ENCODE results near the gene SH2D6.

Gene SH2D6

DNA sequence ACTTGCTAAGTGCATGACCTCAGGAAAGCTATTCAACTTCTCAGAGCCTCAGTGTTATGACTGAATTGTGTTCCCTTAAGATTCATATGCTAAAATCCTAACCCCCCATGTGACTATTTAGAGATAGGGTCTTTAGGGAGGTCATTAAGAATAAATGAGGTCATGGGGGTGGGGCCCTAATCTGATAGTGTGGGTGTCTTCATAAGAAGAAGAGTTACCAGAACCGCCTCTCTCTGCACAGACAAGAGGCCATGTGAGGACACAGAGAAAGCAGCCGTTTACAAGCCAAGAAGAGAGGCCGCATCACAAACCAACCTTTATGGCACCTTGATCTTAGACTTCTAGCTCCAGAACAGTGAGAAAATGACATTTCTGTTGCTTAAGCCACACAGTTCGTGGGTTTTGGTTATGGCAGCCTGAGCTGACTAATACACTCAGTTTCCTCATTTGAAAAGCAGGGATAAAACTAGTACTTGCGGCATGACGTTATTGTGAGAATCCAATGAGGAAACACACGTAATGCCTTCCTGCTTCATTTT is 9.9 kb downstream of the SH2D6 start:
- Mint-ChIP-seq H3K27ac (no peak overlapping the region), H3K9me3 (no peaks in the 10 kb centered on the region), H3K4me1 (peaks cover 25% of the 10 kb centered on the region), H3K4me3 (no peak overlapping the region), H3K27me3 (no peaks in the 10 kb centered on the region)
- no peak for DNase-seq
- peak; percentile 16 for ATAC-seq

DNA sequence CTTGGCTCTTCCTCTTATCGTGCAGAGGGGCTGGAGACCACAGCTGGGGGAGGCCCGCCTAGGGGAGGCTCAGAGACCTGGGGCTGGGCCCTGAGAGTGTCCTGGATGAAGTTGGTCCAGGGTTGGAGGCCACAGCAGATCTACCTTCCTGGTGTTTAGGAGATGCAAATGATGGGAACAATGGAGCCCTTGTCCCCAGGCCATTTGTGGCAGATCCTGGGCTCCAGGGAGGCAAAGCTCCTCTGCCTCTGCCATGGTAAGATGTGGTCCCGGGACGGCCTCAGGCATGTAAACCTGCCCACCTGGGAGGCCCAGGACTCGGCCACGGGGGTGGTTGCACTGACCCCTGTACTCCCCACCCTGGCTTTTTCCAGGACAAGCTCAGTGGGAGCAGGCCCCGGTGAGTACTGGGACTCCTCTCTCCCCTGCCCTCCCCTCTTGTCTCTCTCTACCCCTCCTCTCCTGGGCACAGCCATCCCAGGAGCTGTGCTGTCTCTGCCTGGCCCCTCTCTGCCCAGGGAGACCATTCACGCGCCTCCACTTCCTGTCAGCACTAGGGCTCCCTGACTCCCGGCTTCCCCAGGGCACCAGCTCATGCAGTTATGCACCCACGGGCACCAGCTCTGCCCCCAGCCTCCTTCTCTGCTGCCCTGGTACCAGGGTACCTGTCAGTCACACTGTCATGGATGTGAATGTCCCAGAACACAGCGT is 10.9 kb downstream of the SH2D6 start:
- ATAC-seq: peak; percentile 29
- H3K27ac Mint-ChIP-seq: no peak overlapping the region

DNA sequence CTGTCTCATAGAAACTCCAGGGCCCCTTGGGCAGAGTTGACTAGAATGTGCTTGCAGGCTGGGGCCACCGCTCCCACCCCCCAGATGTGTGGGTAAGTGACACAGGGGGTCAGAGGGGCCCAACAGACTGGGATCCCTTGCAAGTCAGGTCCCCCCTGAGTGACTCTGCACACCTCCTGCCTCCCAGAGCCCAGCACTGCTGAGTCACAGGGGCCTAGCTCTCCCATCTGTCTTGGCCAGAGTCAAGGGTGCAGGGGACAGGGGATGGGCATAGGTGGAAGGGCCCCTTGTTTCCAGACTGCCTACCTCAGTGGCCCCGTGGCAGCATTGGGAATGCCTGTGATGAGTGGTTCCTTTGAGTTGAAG is 11.4 kb downstream of the SH2D6 start:
- H3K4me1 Mint-ChIP-seq: peaks cover 25% of the 10 kb centered on the region
- no peaks in the 10 kb centered on the region for H3K9me3 Mint-ChIP-seq
- H3K4me3 Mint-ChIP-seq: no peak overlapping the region
- no peaks in the 10 kb centered on the region for H3K27me3 Mint-ChIP-seq
- H3K27ac Mint-ChIP-seq: peak overlapping the region in 1 of 2 donors; percentile 29
- ATAC-seq (peak; percentile 8), DNase-seq (no peak)

More for the DNA sequence above, 10.9 kb downstream of the SH2D6 start:
- no peak for DNase-seq
- H3K4me1 Mint-ChIP-seq: peaks cover 25% of the 10 kb centered on the region
- H3K4me3 Mint-ChIP-seq: no peak overlapping the region
- no peaks in the 10 kb centered on the region for H3K27me3 Mint-ChIP-seq
- no peaks in the 10 kb centered on the region for H3K9me3 Mint-ChIP-seq

DNA sequence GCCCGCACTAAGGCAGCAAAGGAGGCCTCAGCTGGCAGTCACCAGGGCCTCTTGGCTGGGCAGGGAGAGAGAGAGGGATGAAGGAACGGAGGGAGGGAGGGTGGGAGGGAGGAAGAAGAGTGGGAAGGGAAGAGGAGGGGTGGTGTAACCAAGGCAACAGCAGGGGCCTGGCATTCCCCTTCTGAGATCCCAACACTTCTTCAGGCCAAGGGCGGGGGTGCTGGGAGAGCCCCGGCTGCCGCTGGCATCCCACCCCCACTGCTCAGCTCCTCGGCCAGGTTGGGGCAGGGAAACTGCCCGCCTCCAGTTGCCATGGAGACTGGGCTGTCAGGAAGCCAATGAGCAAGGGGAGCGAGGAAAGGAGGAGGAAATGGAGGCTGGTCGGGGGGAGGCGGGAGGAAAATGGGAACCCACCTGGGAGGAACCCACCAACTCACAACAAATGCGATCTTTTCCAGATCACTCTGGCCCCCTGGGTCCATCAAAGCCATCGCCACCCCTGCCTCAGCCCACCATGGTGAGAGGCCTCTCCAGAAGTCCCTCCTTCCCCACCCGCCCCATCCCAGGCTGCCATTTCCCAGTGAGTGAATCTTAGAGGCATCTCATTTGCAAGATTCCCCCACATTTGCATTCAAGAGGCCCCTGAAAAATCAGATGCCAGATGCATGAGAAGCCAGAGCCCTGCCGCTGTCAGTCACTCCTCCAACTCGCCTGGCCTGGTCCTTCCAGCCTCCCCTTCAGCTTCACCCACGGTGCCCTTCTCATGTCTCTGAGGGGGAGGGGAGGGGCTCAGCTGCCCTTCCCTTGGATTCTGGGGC is 12.4 kb downstream of the SH2D6 start:
- H3K4me1 Mint-ChIP-seq: peaks cover 27% of the 10 kb centered on the region
- H3K4me3 Mint-ChIP-seq: no peak overlapping the region
- ATAC-seq (no peak), DNase-seq (no peak)
- H3K27ac Mint-ChIP-seq: no peak overlapping the region
- no peaks in the 10 kb centered on the region for H3K27me3 Mint-ChIP-seq
- H3K9me3 Mint-ChIP-seq: no peaks in the 10 kb centered on the region

DNA sequence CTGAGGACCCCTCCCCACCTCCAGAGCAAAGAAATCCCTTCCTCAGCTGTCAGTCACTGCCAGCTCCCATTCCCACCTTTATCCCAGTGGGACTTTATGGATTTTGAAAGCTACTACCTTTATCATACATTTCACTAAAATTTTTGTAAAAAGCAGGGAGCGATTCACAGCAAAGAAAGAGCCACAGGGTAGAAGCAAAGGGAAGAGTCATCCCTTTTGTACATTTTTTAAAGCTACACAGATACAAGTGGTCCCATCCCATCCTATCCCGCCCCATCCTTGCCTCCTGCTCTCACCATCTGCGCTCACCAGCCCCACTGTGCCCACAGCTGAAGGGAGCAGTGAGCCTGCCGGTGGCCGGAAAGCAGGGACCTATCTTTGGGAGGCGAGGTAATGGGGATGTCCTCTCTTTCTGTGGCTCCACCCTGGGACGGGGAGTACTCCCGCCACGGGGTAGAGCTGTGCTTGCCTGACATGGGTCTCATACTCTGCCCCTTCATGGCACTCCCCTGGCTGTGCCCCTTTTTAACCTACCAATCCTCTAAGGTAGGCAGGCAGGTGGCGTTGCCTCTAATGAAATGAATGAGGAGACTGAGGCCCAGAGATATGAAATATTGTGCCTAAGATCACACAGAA is 13.2 kb downstream of the SH2D6 start:
- no peak overlapping the region for H3K4me3 Mint-ChIP-seq
- peaks cover 34% of the 10 kb centered on the region for H3K4me1 Mint-ChIP-seq
- ATAC-seq: no peak

DNA sequence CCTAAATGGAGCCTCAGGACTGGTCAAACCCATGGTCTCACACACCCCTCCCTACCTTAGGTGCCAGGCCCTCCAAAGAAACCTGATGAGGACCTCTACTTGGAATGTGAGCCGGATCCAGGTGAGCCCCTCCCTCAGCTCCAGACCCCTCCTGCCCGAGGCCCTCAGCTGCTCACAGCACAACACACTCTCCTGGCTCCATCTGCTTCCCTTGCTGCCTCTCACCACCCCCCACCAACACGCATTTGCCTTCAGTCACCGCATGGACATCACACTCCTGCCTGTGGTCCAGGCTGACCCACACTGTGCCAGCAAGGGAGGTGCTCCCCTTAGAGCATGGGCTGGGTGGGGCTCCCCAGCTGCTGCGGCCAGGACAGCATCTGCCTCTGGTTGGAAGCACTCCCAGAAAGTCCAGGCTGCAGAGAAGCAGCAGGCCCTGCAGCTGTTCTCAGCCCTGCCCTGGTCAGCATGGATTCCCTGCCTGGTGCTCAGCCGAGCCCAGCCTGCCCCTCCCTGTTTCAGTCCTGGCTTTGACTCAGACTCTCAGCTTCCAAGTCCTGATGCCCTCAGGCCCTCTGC is 15.1 kb downstream of the SH2D6 start:
- no peaks in the 10 kb centered on the region for H3K9me3 Mint-ChIP-seq
- H3K27ac Mint-ChIP-seq: peak overlapping the region in 1 of 2 donors; percentile 94
- no peak overlapping the region for H3K4me3 Mint-ChIP-seq
- ATAC-seq: no peak
- DNase-seq: no peak
- H3K4me1 Mint-ChIP-seq: peaks cover 45% of the 10 kb centered on the region
- no peaks in the 10 kb centered on the region for H3K27me3 Mint-ChIP-seq

More for the DNA sequence above, 13.2 kb downstream of the SH2D6 start:
- no peak for DNase-seq
- no peak overlapping the region for H3K27ac Mint-ChIP-seq
- H3K27me3 Mint-ChIP-seq: no peaks in the 10 kb centered on the region
- H3K9me3 Mint-ChIP-seq: no peaks in the 10 kb centered on the region

DNA sequence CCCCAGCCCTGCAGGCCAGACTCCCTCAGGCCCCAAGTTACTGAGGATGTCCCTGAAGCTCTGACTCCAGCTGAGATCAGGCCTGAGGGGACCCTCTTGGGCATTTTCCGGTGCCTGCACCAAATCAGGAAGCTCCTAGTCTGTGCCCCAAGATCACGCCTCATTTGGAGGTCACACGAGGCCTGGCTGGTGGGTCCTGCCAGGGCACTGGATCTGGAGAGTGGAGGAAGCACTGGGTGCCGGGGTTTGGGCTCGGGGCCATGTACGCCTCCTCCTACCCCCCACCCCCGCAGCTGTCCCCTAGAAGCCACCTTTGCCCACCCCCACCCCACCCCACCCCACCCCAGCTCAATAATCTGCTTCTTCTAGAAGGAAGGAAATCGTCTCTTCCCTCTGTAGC is 16.2 kb downstream of the SH2D6 start:
- H3K9me3 Mint-ChIP-seq: no peaks in the 10 kb centered on the region
- ATAC-seq: no peak

DNA sequence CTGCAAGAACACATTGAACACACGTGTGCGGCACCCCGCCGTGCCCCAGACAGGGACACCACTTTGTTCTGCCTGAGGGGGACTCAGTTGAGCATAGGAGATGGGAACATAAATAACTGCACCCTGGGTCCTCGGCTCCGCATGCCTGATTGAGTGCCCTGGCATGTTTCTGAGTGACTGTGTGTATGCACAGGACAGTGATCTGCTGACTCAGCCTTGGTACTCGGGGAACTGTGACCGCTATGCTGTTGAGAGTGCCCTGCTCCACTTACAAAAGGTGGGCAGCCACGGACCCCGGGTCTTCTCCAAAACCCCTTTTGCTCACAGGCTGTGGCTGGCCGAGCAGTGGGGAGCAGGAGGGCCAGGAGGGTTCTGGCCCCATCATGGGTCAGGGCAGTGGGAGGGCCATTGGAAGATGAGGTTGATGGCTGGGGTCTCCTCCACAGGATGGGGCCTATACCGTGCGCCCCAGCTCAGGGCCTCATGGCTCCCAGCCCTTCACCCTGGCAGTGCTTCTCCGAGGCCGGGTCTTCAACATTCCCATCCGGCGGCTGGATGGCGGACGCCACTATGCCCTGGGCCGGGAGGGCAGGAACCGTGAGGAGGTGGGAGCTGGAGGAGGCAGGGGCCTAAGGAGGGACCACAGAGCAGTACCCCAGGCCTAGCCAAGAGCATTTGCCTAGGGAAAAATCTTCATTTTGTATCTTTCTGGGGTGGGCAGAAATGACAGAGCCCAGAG is 16.9 kb downstream of the SH2D6 start:
- H3K4me3 Mint-ChIP-seq: no peak overlapping the region
- DNase-seq (no peak), ATAC-seq (no peak)
- H3K9me3 Mint-ChIP-seq: no peaks in the 10 kb centered on the region
- peaks cover 45% of the 10 kb centered on the region for H3K4me1 Mint-ChIP-seq
- no peaks in the 10 kb centered on the region for H3K27me3 Mint-ChIP-seq
- no peak overlapping the region for H3K27ac Mint-ChIP-seq

More for the DNA sequence above, 16.2 kb downstream of the SH2D6 start:
- peaks cover 45% of the 10 kb centered on the region for H3K4me1 Mint-ChIP-seq
- no peak for DNase-seq
- no peaks in the 10 kb centered on the region for H3K27me3 Mint-ChIP-seq
- H3K4me3 Mint-ChIP-seq: no peak overlapping the region
- H3K27ac Mint-ChIP-seq: no peak overlapping the region

DNA sequence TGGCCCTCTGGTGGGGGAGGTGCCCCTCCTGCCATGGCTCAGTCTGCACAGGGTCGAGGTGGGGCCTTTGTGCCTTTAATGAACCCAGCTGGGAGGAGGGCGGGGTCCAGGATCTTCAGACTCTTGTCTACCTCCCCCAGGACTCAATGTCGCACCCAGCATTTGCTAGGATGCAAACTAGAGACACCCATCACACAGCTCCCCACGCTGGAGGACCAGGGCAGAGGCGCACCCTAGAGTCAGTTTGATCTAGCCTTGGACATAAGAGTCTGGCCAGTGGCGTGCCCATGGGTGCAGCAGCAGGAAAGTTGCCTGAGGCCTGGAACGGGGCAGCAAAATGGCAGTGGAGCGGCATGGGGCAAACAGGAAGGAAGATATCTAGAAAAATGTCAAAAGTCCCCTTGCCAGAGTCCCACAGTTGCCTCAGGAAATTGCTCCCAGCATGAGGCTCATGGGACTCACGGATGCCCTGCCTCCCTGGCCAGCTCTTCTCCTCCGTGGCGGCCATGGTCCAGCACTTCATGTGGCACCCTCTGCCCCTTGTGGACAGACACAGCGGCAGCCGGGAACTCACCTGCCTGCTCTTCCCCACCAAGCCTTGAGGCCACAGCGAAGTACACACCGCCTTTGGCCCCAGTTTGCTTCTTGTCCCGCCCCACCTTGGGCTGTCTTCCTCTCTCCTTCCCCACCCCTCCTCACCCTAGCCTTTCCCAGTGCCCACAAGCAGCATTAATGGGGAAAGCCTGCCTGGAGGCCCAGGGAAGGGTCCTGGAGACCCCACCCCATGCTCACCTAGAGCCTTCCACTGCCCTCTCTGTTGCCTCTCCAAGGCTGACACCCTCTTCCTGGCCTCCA is 17.7 kb downstream of the SH2D6 start:
- no peak for ATAC-seq
- Mint-ChIP-seq H3K9me3 (no peaks in the 10 kb centered on the region), H3K4me3 (peak overlapping the region; percentile 27 to 86), H3K4me1 (peaks cover 49% of the 10 kb centered on the region), H3K27ac (no peak overlapping the region), H3K27me3 (no peaks in the 10 kb centered on the region)
- no peak for DNase-seq

DNA sequence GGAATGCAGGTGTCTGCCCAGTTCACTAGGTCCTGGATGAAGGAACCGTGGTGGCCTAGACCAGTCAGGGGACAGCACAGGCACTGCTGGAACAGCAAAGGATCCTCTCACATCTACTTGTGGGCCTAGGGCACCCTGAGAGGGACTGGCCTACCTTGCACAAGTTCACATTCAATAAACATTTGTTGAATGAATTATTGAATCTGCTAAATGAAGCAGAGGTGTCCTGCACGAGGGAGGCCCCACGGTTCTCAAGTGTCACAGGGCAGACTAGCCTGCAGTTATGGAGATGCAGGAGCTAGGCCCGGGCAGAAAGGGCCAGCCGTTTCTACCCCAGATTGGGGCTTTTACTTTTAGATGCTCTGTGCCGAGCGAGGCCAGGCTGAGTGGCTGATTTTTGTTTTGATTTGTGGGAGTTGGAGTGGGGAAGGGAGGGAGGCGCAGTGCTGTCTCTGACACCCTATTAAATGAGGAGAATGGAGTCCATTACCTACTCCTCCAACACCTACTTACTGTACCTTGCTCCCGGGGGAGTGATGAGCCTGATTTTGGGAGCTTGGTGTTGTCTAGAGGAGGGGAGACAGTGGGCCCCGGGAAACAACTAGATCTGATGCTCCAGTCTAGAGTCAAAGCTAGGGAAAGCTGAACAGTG is 18.4 kb downstream of the SH2D6 start:
- Mint-ChIP-seq H3K4me1 (peaks cover 49% of the 10 kb centered on the region), H3K27me3 (no peaks in the 10 kb centered on the region), H3K27ac (peak overlapping the region; percentile 93 to 99), H3K9me3 (no peaks in the 10 kb centered on the region), H3K4me3 (peak overlapping the region; percentile 86 to 92)
- DNase-seq (no peak), ATAC-seq (no peak)

DNA sequence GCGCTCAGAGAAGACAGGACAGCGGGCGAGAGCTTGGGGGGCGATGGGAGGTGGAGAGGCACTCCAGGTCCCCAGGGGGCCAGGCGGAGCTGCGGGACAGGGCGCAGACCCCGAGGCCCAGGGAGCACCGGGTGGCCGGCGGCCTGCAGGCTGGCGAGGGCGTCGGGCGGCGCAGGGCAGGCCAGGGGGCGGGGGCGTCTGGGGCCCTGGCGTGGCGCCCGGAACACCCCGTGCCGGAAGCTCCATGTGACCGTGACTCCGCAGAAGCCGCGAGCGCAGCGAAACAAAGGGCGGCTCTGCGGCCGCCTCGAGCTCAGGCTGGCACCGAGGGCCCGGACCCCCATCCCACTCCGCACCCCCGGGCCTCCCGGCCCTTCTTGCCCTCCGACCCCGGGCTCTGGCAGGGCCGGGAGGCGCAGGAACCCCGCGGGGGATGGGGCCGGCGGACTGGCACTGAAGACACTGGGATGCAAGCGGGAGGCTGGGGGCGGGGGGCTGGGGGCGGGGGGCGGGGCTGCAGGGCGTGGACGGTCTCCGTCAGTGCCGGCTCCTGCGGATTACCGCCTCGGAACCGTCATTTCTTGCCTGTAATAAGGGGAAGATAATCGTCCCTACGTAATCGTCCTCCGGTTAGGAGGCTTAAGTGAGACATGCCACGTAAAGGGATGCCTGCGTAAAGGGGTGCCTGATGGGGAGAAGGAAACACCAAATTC is 19.1 kb downstream of the SH2D6 start:
- peak; percentile 75 to 83 for DNase-seq
- Mint-ChIP-seq H3K4me1 (peaks cover 49% of the 10 kb centered on the region), H3K27ac (peak overlapping the region; percentile 97 to 99), H3K9me3 (no peaks in the 10 kb centered on the region), H3K4me3 (peak overlapping the region; percentile 86 to 92), H3K27me3 (no peaks in the 10 kb centered on the region)
- peak; percentile 85 for ATAC-seq

DNA sequence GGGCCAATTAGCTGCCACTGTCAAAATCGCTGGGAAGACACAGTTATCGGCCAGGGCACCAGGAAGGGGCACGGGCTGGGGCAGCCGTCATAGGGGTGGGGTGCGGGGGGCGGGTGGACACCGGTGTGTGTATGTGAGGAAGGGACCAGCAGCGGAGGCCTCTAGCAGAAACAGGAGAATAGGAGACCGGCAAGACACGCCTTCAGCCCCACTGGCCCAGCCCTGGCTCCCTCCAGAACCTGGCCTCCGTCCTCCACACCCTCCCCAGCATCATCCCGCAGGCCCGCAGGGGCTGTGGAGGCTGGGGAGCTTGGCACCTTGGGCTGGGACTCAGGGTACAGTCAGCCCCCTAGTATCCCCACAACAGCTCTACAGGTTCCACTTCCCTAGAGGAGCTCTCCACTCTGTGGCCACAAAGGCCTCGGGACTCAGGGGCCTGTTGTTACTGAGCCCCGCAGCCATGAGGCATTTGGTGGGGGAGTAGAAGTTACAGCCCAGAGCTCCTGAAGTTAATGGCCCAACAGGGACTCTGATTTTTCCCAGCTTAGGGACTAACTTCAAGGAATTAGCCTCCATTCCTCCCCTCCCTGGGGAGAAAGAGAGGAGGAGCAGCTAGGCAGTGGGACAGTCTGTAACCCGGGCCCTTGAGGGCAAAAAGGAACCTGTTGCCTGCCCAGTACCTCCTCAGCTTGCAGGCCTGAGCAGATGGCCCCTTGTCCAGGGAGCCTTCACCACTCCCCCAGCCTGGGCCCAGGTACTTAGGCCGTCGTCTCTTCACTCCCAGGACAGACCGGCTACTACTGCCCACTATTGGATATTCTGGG is 19.9 kb downstream of the SH2D6 start:
- H3K27ac Mint-ChIP-seq: peak overlapping the region; percentile 97
- H3K9me3 Mint-ChIP-seq: no peaks in the 10 kb centered on the region
- peak overlapping the region; percentile 84 to 92 for H3K4me3 Mint-ChIP-seq
- peaks cover 49% of the 10 kb centered on the region for H3K4me1 Mint-ChIP-seq
- ATAC-seq (peak; percentile 8), DNase-seq (no peak)
- H3K27me3 Mint-ChIP-seq: no peaks in the 10 kb centered on the region
